GM12878 (cell line): ENCODE results near the gene SELENOV. TPM values are rescaled to one million over a fixed set of nuclear protein-coding genes. Genes with fewer than 3 reads are reported as not detected.

Source experiments
- BACH1 ChIP-seq: fragments of 450-650 bp; IDR thresholded peaks from 2 replicates; pipeline ENCODE4 v1.6.1; 2017; ENCODE audit warnings: mild to moderate bottlenecking, borderline replicate concordance
- BCLAF1 ChIP-seq: fragments of 450-650 bp; IDR thresholded peaks from 2 replicates; pipeline ENCODE4 v1.6.1; 2017; ENCODE audit warnings: antibody characterized with exemption, mild to moderate bottlenecking, moderate library complexity
- CBFB ChIP-seq: IDR thresholded peaks from 2 replicates; pipeline ENCODE4 v1.6.1; 2016; ENCODE audit warnings: antibody characterized with exemption, low read depth
- CHD2 ChIP-seq: IDR thresholded peaks from 2 replicates; pipeline ENCODE4 v1.6.1; 2011; ENCODE audit warnings: low read depth, low read length, improper control_type of control experiment, borderline replicate concordance
- E2F4 ChIP-seq: IDR thresholded peaks from 2 replicates; pipeline ENCODE4 v1.6.1; 2012; ENCODE audit warnings: low read depth, low read length, improper control_type of control experiment
- IKZF2 ChIP-seq, 2 experiments: fragments of 450-650 bp; IDR thresholded peaks; 2 replicates each; pipeline ENCODE4 v1.6.1; 2017; ENCODE audit warnings: mild to moderate bottlenecking in 2 of 2, moderate library complexity in 2 of 2
- LARP7 ChIP-seq: fragments of 450-650 bp; IDR thresholded peaks from 2 replicates; pipeline ENCODE4 v1.6.1; 2017; ENCODE audit warnings: mild to moderate bottlenecking
- MAX ChIP-seq: IDR thresholded peaks from 2 replicates; pipeline ENCODE4 v1.6.1; 2012; ENCODE audit warnings: low read depth, low read length, improper control_type of control experiment
- MLLT1 ChIP-seq: fragments of 450-650 bp; IDR thresholded peaks from 2 replicates; pipeline ENCODE4 v1.6.1; 2016; ENCODE audit warnings: mild to moderate bottlenecking
- MXI1 ChIP-seq: fragments of 150-350 bp; IDR thresholded peaks from 2 replicates; pipeline ENCODE4 v1.6.1; 2011; ENCODE audit warnings: low read depth, mild to moderate bottlenecking, inconsistent platforms, low read length, improper control_type of control experiment
- NFXL1 ChIP-seq: fragments of 450-650 bp; IDR thresholded peaks from 2 replicates; pipeline ENCODE4 v1.6.1; 2017; ENCODE audit warnings: antibody characterized with exemption, mild to moderate bottlenecking, borderline replicate concordance
- PKNOX1 ChIP-seq: fragments of 450-650 bp; IDR thresholded peaks from 2 replicates; pipeline ENCODE4 v1.6.1; 2016; ENCODE audit warnings: mild to moderate bottlenecking
- POU2F2 ChIP-seq: IDR thresholded peaks from 3 replicates; pipeline ENCODE4 v1.6.1; 2011; ENCODE audit warnings: low read depth, mild to moderate bottlenecking, low read length, borderline replicate concordance
- RELB ChIP-seq: fragments of 450-650 bp; IDR thresholded peaks from 2 replicates; pipeline ENCODE4 v1.6.1; 2017; ENCODE audit warnings: low read depth, mild to moderate bottlenecking, moderate library complexity
- SMAD1 ChIP-seq: fragments of 450-650 bp; IDR thresholded peaks from 2 replicates; pipeline ENCODE4 v1.6.1; 2018; ENCODE audit warnings: mild to moderate bottlenecking, low read depth; ENCODE audit not compliant: partially characterized antibody
- TCF12 ChIP-seq: IDR thresholded peaks from 2 replicates; pipeline ENCODE4 v1.6.1; 2011; ENCODE audit warnings: low read depth, mild to moderate bottlenecking, low read length
- ZNF207 ChIP-seq: fragments of 450-650 bp; IDR thresholded peaks from 2 replicates; pipeline ENCODE4 v1.6.1; 2014; ENCODE audit warnings: antibody characterized with exemption, mild to moderate bottlenecking, borderline replicate concordance
- ZNF274 ChIP-seq: IDR thresholded peaks from one replicate; pipeline ENCODE4 v1.8.0; 2011; ENCODE audit not compliant: insufficient read length, insufficient read depth
- ZNF622 ChIP-seq: fragments of 450-650 bp; IDR thresholded peaks from 2 replicates; pipeline ENCODE4 v1.6.1; 2017; ENCODE audit warnings: mild to moderate bottlenecking, inconsistent platforms
- polyA plus RNA-seq, 11 experiments: library from polyadenylated mRNA; depleted of rRNA in 4 of 11; unstranded in 6 of 11; stranded (reverse) in 5 of 11; fragments of >200 nt; fragmentation: Nextera tagmentation in 4 of 11; fragmentation: Illumina TruSeq in 1 of 11; extraction: Ambion mirVana in 4 of 11; extraction: Trizol in 1 of 11; gene quantifications; 1 replicate in 1 of 11; 2 replicates in 10 of 11; pipeline versions ENCODE4 v1.2.1 to v1.2.3, GENCODE V29; 2011 to 2016; ENCODE audit warnings: inconsistent platforms in 2 of 11, missing spikeins in 2 of 11, low read depth in 1 of 11
- total RNA-seq, 4 experiments: library from RNA; depleted of rRNA in 3 of 4; stranded (reverse); fragments of >200 nt in 3 of 4; fragmentation: Illumina TruSeq in 1 of 4; extraction: Trizol in 1 of 4; gene quantifications; 2 replicates each; pipeline versions ENCODE4 v1.2.1 to v1.2.3, GENCODE V29; 2013 to 2021

SELENOV gene
- total and polyA plus RNA-seq, 10 of the 15 experiments (the other 5 are each of a cell fraction or from before 2014, with no cell fraction given) = not detected

- peak; percentile 47; the same call in 1 of the 3 replicates for TF ChIP-seq POU2F2
- TF ChIP-seq PKNOX1 = 0 out of 2 replicates have a peak, but pooled peaks have one; percentile 20
- no peak for TF ChIP-seq NFXL1
- peak; percentile 50; the same call in 1 of the 2 replicates for TF ChIP-seq BACH1
- TF ChIP-seq MAX = 0 out of 2 replicates have a peak, but pooled peaks have one; percentile 15
- peak; percentile 82 for TF ChIP-seq CBFB
- TF ChIP-seq TCF12 = no peak
- no peak for TF ChIP-seq ZNF622
- no peak for TF ChIP-seq CHD2
- TF ChIP-seq ZNF274 = no peak
- TF ChIP-seq RELB = 0 out of 2 replicates have a peak, but pooled peaks have one; percentile 21
- peak; percentile 93 for TF ChIP-seq ZNF207
- peak; percentile 39; the same call in 1 of the 2 replicates for TF ChIP-seq E2F4
- peak; percentile 87 for TF ChIP-seq LARP7
- peak; percentile 19 for TF ChIP-seq SMAD1
- peak; percentile 68 to 71; a peak in 3 of 4 replicates for TF ChIP-seq IKZF2 (IDR thresholded peaks at IDR 0.05)
- peak; percentile 42; the same call in 1 of the 2 replicates for TF ChIP-seq MLLT1
- TF ChIP-seq BCLAF1 = 0 out of 2 replicates have a peak, but pooled peaks have one; percentile 54
- peak; percentile 37; the same call in 1 of the 2 replicates for TF ChIP-seq MXI1
Measured at GRCh38 chr19:39539518-39540332, 24.8 kb downstream of the SELENOV start, which contains the start of gene EID2 (continued).
